H9 (cell line): ENCODE results near the gene ASCL3. TPM values are rescaled to one million over a fixed set of nuclear protein-coding genes. Genes with fewer than 3 reads are reported as not detected.

Experiments
- DNase-seq: peaks from one replicate; pipeline ENCODE4 v3.0.0-alpha.2; 2017
- H2AFZ ChIP-seq: one replicate; pipeline ENCODE4 v1.6.1; 2013; ENCODE audit warnings: mild to moderate bottlenecking, low read length, control low read depth, moderate library complexity
- H2AK5ac ChIP-seq: 2 replicates; pipeline ENCODE4 v1.6.1; 2013; ENCODE audit warnings: low read length, control low read depth, mixed read lengths; ENCODE audit not compliant: insufficient read length
- H2BK120ac ChIP-seq: one replicate; pipeline ENCODE4 v1.6.1; 2013; ENCODE audit warnings: low read depth, mild to moderate bottlenecking, low read length, control low read depth, inconsistent platforms; ENCODE audit not compliant: poor library complexity, severe bottlenecking
- H2BK12ac ChIP-seq: 2 replicates; pipeline ENCODE4 v1.6.1; 2013; ENCODE audit warnings: low read length, control low read depth, mixed read lengths, low read depth; ENCODE audit not compliant: insufficient read length
- H2BK15ac ChIP-seq: 2 replicates; pipeline ENCODE4 v1.6.1; 2013; ENCODE audit warnings: low read depth, low read length, control low read depth
- H2BK20ac ChIP-seq: one replicate; pipeline ENCODE4 v1.6.1; 2013; ENCODE audit warnings: low read depth, mild to moderate bottlenecking, low read length, control low read depth, inconsistent platforms; ENCODE audit not compliant: poor library complexity, severe bottlenecking
- H2BK5ac ChIP-seq: 2 replicates; pipeline ENCODE4 v1.6.1; 2013; ENCODE audit warnings: low read length, control low read depth, mixed read lengths; ENCODE audit not compliant: insufficient read length
- H3K14ac ChIP-seq: 2 replicates; pipeline ENCODE4 v1.6.1; 2013; ENCODE audit warnings: low read length, control low read depth; ENCODE audit not compliant: insufficient read depth
- H3K18ac ChIP-seq: 2 replicates; pipeline ENCODE4 v1.6.1; 2013; ENCODE audit warnings: low read depth, mild to moderate bottlenecking, mixed read lengths, low read length, control low read depth; ENCODE audit not compliant: insufficient read length
- H3K23ac ChIP-seq: 2 replicates; pipeline ENCODE4 v1.6.1; 2013; ENCODE audit warnings: low read length, control low read depth, mixed read lengths, low read depth; ENCODE audit not compliant: insufficient read length
- H3K23me2 ChIP-seq: 2 replicates; pipeline ENCODE4 v1.6.1; 2013; ENCODE audit warnings: low read depth, mild to moderate bottlenecking, mixed read lengths, low read length, control low read depth; ENCODE audit not compliant: insufficient read length, poor library complexity, severe bottlenecking
- H3K27ac ChIP-seq: 2 replicates; pipeline ENCODE4 v1.5.1; 2013; ENCODE audit warnings: low read length, control low read depth, mixed read lengths, low read depth; ENCODE audit not compliant: insufficient read length
- H3K27me3 ChIP-seq: 2 replicates; pipeline ENCODE4 v1.6.1; 2013; ENCODE audit warnings: low read length, control low read depth, inconsistent platforms; ENCODE audit not compliant: insufficient read depth
- H3K4ac ChIP-seq: 2 replicates; pipeline ENCODE4 v1.6.1; 2013; ENCODE audit warnings: low read depth, mild to moderate bottlenecking, control low read depth, inconsistent platforms, low read length, moderate library complexity
- H3K4me1 ChIP-seq: 2 replicates; pipeline ENCODE4 v1.6.1; 2013; ENCODE audit warnings: low read length, control low read depth, inconsistent platforms; ENCODE audit not compliant: insufficient read depth
- H3K4me2 ChIP-seq: 2 replicates; pipeline ENCODE4 v1.6.1; 2013; ENCODE audit warnings: low read length, control low read depth, mixed read lengths; ENCODE audit not compliant: insufficient read length, insufficient read depth
- H3K56ac ChIP-seq: 2 replicates; pipeline ENCODE4 v1.6.1; 2013; ENCODE audit warnings: low read depth, mild to moderate bottlenecking, mixed read lengths, low read length, control low read depth; ENCODE audit not compliant: insufficient read length
- H3K79me1 ChIP-seq: 2 replicates; pipeline ENCODE4 v1.6.1; 2013; ENCODE audit warnings: low read depth, mild to moderate bottlenecking, moderate library complexity, low read length, control low read depth, inconsistent platforms; ENCODE audit not compliant: insufficient read depth, poor library complexity, severe bottlenecking
- H3K79me2 ChIP-seq: 2 replicates; pipeline ENCODE4 v1.6.1; 2013; ENCODE audit warnings: low read length, control low read depth, inconsistent platforms; ENCODE audit not compliant: insufficient read depth
- H3K9ac ChIP-seq: 2 replicates; pipeline ENCODE4 v1.6.1; 2013; ENCODE audit warnings: low read length, control low read depth, mixed read lengths; ENCODE audit not compliant: insufficient read length; ENCODE audit errors: extremely low read depth
- H3K9me3 ChIP-seq: one replicate; pipeline ENCODE4 v1.6.1; 2013; ENCODE audit warnings: low read depth, low read length, inconsistent platforms; ENCODE audit not compliant: control insufficient read depth
- H3T11ph ChIP-seq: one replicate; pipeline ENCODE4 v1.6.1; 2013; ENCODE audit warnings: mild to moderate bottlenecking, low read length, control low read depth, inconsistent platforms
- H4K20me1 ChIP-seq: one replicate; pipeline ENCODE4 v1.6.1; 2013; ENCODE audit not compliant: control insufficient read depth, insufficient read length, insufficient read depth
- H4K5ac ChIP-seq: 2 replicates; pipeline ENCODE4 v1.6.1; 2013; ENCODE audit warnings: low read depth, mild to moderate bottlenecking, mixed read lengths, low read length, control low read depth; ENCODE audit not compliant: insufficient read length
- H4K8ac ChIP-seq: replicated peaks from 2 replicates; pipeline ENCODE4 v1.6.1; 2013; ENCODE audit warnings: low read length, control low read depth, mixed read lengths, low read depth; ENCODE audit not compliant: insufficient read length
- H4K91ac ChIP-seq: 2 replicates; pipeline ENCODE4 v1.6.1; 2013; ENCODE audit warnings: low read depth, mild to moderate bottlenecking, moderate library complexity, mixed read lengths, low read length, control low read depth; ENCODE audit not compliant: insufficient read length
- H3K27ac Mint-ChIP-seq, 3 experiments: 2 replicates in 2 of 3; 3 replicates in 1 of 3; pipeline ENCODE4 v1.8.0; 2020 to 2021; ENCODE audit warnings: mixed read lengths in 3 of 3, mild to moderate bottlenecking in 1 of 3, moderate library complexity in 1 of 3
- H3K27me3 Mint-ChIP-seq: 2 replicates; pipeline ENCODE4 v1.8.0; 2021; ENCODE audit warnings: low read depth, mild to moderate bottlenecking, moderate library complexity, mixed read lengths
- H3K36me3 Mint-ChIP-seq, 3 experiments: 2 replicates in 2 of 3; 3 replicates in 1 of 3; pipeline ENCODE4 v1.8.0; 2020 to 2021; ENCODE audit warnings: low read depth in 3 of 3, mixed read lengths in 3 of 3; ENCODE audit not compliant: insufficient read depth in 1 of 3
- H3K4me1 Mint-ChIP-seq, 2 experiments: 2 replicates each; pipeline ENCODE4 v1.8.0; 2020; ENCODE audit warnings: mixed read lengths in 2 of 2
- H3K4me3 Mint-ChIP-seq, 2 experiments: 2 replicates in 1 of 2; 3 replicates in 1 of 2; pipeline ENCODE4 v1.8.0; 2020 to 2021; ENCODE audit warnings: mild to moderate bottlenecking in 2 of 2, mixed read lengths in 2 of 2, moderate library complexity in 1 of 2
- H3K9me3 Mint-ChIP-seq, 2 experiments: 2 replicates in 1 of 2; 3 replicates in 1 of 2; pipeline ENCODE4 v1.8.0; 2020; ENCODE audit warnings: mild to moderate bottlenecking in 2 of 2, mixed read lengths in 2 of 2, moderate library complexity in 1 of 2
- CTCF ChIP-seq: fragments of 200-600 bp; sonication (generic); conservative IDR thresholded peaks from 3 replicates; pipeline ENCODE4 v1.8.0; 2021; ENCODE audit warnings: antibody characterized with exemption, mild to moderate bottlenecking
- WGBS: extraction: QIAGEN DNeasy Blood & Tissue Kit; methylation state at CpG from one replicate; pipeline ENCODE4 v1.1.7; 2013; ENCODE audit warnings: missing lambda C conversion rate, low lambda C conversion rate, mixed read lengths; ENCODE audit not compliant: insufficient read length; ENCODE audit errors: extremely low coverage; 5-methylcytosine and 5-hydroxymethylcytosine counted together
- total RNA-seq: library from RNA; stranded (reverse); gene quantifications from 2 replicates; pipeline ENCODE4 v1.2.1, GENCODE V29; 2021

Gene ASCL3
- total RNA-seq, 1 experiment from 2014 or later = not detected

GRCh38 chr11:8917157-8917825, 25.5 kb downstream of the ASCL3 start:
- Mint-ChIP-seq H3K36me3 (peaks cover 34 to 71% (median 63%) of the 10 kb centered on the region in 3 experiments), H3K27me3 (no peaks in the 10 kb centered on the region), H3K4me1 (peaks cover 19 to 20% of the 10 kb centered on the region in 2 experiments), H3K4me3 (no peak overlapping the region), H3K27ac (peak overlapping the region in 2 of 3 experiments; percentile 11 to 55; a peak in 2 of 7 replicates), H3K9me3 (no peaks in the 10 kb centered on the region)
- no peak overlapping the region for H3K4ac ChIP-seq
- no peak for TF ChIP-seq CTCF
- no peak overlapping the region for H3K56ac ChIP-seq
- H4K20me1 ChIP-seq = no peaks in the 10 kb centered on the region
- H2BK5ac ChIP-seq = no peak overlapping the region
- no peaks in the 10 kb centered on the region for H3K23me2 ChIP-seq
- no peaks in the 10 kb centered on the region for H3K9me3 ChIP-seq
- peaks cover 4% of the 10 kb centered on the region; the same call in 1 of the 2 replicates for H3K4me1 ChIP-seq
- H3K79me1 ChIP-seq = no peaks in the 10 kb centered on the region
- H3K4me2 ChIP-seq = no peak overlapping the region
- H3K14ac ChIP-seq = no peak overlapping the region
- no peak overlapping the region for H3T11ph ChIP-seq
- no peak overlapping the region for H3K27ac ChIP-seq
- H2BK20ac ChIP-seq = no peak overlapping the region
- H2AK5ac ChIP-seq = no peak overlapping the region
- DNase-seq = peak; percentile 60
- no peaks in the 10 kb centered on the region; the same call in 1 of the 2 replicates for H3K79me2 ChIP-seq
- no peaks in the 10 kb centered on the region for H3K27me3 ChIP-seq
- no peak overlapping the region for H2AFZ ChIP-seq
- H4K91ac ChIP-seq = no peak overlapping the region
- no peak overlapping the region for H4K5ac ChIP-seq
- no peak overlapping the region for H3K23ac ChIP-seq
- no peak overlapping the region for H3K18ac ChIP-seq
- no peak overlapping the region for H4K8ac ChIP-seq
- no peak overlapping the region for H2BK15ac ChIP-seq
- H3K9ac ChIP-seq = no peak overlapping the region
- no CpG with 5 or more reads among the region's 5 CpGs for WGBS
- H2BK12ac ChIP-seq = no peak overlapping the region
- no peak overlapping the region for H2BK120ac ChIP-seq
